NCI-H2171 (cell line): ENCODE measurements around the gene BOLA3.
A peak's percentile ranks its signal among the peaks of the same experiment; 100 is the strongest.
"Not testable (repeated sequence)": the region's sequence is repeated elsewhere in the genome, so short reads cannot be mapped to it uniquely, and the experiment has no call there.

ENCODE experiments used
- DNase-seq: peaks from one replicate; lab custom pipeline; 2025; lab: John Stamatoyannopoulos, UW

Gene BOLA3

DNA sequence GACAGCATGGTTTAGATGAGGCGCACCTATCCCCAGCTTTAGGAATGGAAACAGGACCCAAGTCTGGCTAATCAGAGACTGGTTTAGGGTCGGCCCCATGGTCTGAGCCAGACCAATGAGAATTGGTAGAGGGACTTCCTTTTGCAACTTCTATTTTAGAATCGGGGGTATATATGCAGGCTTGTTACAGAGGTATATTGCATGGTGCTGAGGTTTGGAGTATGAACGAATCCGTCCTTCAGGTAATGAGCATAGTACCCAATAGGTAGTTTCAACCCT lies 1.5 kb upstream of the BOLA3 start:
- DNase-seq = no peak

DNA sequence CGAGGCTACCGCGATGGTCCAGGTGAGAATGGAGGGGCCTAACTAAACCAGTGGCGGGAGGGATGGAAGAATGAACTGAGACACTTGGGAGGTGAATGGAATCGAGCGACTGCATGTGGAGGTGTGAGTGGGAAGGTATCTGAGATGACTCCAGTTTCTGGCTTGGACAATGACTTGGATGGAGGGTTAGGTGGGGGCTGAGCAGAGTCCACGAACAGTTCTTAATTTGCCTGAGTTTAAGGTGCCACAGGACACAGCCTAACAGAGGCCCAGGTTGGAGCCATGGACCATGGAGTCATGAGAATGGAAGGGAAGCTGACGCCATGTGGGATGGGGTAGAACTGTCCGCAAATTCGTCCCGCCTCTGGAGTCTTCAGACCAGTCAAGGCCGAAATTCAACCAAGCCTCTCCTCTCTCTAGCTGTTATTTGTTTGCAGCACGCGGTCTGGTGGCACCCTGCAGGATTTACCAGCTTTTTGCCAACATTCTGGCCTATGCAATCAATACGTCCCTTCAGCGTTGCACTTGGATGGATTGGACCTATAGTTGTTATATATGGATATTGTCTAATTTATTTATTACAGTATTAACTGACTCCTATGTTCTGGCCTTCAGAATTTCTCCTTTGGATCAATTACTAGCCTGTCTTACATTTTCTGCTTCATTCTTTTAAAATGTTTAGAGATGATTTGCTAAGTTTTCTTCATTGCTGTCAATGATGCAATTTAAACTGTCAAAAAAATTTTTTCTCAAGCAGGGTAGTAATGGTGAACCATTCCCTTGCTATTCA lies 940 bp upstream of the BOLA3 start:
- DNase-seq = no peak

DNA sequence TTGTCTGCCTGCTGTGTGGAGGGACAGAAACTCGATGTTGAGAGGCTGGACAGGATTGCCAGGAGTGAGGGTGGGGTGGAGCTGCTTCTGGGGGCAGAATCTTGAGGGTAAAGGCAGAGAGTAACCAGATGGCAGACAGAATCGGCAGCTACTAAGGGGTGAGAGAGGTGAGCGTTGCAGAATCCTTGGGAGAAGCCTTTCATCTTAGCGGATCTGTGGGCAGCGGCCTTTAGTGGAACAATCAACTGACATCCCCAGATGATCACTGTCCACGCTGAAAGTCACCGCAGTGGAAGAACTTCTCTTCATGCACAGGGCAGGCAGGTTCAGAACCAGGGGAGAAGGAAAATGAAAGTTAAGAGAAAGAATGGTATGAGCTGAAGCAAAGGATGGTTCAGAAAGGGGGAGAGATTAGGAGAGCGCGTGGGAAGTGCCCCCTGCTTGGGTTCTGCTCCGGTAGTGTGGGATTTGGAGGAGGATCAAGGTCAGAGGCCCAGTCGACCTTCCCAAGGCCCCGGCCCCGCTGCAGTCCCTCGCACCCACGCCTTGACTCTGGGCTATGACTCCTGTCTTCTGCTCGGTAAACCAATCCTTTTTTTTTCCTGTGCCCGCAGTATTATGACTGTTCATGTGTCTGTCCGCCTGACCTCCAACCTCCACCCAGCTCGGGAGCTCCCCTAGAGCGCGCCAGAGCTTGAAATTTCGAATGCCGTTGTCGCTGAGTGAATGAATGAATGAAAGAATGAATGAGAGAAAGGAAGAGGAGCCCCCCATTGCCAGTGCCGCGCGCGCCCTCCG lies 584 bp downstream of the BOLA3 start:
- no peak for DNase-seq

DNA sequence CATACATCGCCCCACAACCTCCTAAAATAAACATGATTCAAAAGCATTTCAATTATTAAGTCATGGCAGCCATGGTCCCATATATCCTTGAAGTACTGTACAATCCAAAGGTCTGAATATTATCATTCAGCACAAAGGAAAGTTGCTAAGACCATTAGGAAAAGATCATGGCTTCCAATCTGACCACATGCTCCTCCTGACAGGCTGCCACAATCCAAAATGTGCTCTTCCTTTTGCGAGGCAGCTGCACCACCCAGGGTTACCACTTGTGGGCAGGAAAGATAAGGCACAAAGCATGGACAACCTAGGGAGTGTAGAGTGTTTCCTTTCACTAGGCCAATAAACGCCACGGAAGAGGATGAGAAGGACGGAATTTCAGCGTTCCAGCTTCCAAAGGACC lies 5.4 kb downstream of the BOLA3 start:
- DNase-seq = no peak

DNA sequence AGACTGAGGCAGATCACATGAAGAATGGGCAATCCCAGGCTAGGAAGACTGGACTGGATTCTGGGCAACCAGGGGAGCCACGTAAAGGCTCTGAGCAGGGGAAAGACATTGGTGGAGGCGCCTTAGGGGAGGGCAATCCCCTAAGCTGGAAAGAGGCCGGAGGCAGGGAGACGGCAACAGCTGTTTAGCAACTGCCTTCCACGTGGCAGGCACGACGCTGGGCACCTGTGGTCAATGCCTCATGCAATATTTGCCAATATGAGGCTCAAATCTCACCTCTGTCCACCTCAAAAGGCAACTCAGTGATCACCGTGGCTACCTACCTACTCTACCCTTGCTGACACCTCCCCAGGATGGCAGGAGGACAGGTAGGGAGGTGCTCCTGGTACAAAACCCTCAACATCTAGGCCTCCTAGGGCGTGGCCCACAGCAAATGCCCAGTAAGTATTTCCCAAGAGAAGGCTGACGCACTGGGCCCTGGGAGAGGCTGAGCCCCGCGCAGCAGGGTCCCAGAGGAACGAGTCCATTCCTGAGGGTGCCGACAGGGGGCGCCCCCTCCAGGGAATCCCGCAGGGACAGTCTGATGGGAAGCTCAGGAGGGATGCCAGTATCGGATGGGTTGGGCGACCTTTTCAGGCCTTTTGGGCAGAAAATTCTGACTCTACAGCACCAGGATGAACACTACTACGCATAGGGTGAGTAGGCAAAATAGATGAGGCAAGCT lies 8.9 kb downstream of the BOLA3 start:
- DNase-seq = no peak

DNA sequence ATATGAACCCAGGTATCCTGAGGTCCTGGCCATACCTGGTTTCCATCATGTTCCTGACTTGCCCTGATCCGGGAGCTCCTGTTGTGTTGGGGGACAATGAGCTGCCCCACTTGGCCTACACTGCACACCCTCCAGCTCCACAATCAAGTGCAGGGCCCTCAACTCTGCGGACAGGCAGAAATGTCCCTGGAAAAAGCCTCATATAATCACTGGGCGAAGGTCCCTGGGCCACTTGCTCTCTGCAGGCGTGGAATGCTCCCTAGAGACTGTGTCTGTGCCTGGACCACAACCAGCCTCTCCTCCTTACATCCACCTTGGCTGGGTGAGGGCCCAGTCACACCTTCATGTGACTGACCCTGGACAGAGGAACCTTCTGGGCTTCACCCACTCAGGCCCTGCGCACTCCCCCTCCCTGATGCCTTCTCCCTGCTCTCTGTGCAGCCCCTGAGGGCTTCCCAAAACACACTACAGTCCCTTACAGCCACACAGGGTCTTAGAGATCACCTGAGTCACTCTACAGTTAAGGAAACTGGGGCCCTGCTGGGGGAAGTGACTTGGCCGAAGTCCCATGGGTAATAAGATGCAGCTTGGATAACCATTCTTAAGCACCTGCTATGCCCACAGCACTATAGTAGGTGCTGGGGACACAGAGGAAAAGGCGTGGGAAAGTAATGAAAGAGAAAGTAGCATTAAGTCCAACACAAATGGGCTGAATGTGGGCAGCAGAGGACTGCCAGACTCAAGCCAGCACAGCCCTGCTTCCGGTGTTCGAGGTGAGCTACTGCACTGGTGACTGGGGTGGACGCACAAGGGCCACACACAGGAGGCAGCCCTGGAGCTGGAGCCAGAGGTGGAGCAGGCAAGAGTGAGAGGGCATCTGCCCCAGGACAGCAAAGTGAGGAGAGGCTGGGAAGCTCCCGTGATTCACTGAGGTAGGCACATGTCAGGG lies 9.8 kb downstream of the BOLA3 start:
- DNase-seq = no peak

DNA sequence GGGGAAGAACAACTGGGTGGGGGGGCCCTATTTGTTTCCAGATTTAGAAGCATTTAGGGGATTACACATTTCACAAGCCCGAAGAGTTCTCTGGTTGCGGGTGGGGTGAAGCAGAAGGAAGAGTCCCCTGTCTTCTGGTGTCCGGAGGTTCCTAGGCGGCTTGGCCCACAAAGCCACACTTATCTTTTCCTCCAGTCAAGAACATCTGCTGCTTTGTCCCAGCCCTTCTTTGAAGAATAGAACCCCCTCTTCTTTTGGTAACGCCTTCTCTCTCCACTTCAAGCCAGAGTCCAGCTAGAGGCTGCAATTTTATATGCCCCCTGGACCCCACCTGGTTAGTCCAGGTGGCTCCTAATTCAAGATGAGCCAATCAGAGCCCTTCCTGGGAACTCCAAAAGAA lies 15.8 kb downstream of the BOLA3 start:
- no peak for DNase-seq

DNA sequence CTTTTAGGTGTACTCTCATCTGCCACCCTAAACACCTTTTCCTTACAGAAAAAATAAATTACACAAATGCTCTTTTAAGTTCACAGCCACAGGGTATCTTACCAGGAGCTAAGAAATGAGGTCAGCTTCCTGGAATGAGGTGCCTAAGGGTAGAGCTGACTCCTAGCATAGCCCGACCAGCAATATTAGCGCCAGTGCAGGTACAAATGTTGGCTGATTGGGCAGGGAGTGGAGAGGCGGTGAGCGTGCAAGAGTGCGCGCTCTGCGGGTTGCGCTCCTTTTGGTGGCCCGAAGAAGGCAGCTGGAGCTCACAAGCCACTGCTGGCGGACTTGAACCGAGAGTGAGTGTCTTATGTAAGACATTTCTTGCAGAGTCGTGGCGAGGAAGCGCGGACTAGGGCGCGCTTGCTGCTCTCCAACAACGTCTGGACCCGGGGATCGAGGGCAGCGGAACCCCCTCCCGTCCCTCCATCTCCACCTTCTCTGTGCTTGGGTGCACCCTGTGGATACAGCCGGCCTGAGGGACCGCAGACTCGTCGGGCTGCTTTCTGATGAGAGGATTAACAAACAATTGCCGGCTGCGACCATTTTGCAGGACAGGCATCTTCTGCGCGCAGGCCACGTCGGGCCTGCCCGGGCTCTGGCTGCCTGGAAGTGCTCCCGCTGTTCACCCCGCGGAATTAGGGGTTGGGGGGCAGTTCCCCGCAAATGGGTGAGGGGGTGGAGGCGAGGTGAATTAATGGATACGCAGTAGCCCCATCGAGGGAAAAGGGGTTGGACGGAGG lies 17.3 kb downstream of the BOLA3 start:
- no peak for DNase-seq

DNA sequence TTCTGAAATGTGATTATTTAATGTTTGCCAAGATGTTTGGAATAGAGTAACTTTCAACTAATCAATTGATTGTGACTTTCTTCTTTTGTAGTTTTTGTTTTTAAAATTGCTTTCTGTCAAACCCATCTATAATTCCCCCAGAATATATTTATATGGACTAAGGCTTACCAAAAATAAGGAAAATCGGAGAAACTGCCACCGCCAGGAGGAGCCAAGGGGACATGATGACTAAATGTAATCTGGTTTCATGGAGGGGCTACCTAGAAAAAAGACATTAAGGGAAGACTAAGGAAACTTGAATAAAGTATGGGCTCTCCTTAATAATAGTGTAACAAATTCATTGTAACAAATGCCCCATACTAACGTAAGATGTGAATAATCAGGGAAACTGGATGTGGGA lies 19.5 kb downstream of the BOLA3 start:
- DNase-seq = no peak

DNA sequence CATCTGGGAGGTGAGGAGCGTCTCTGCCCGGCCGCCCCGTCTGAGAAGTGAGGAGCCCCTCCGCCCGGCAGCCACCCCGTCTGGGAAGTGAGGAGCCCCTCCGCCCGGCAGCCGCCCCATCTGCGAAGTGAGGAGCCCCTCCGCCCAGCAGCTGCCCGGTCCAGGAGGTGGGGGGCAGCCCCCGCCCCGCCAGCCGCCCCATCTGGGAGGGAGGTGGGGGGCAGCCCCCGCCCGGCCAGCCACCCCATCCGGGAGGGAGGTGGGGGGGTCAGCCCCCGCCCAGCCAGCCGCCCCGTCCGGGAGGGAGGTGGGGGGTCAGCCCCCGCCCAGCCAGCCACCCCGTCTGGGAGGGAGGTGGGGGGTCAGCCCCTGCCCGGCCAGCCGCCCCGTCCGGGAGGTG lies 23.8 kb downstream of the BOLA3 start:
- not testable (repeated sequence) for DNase-seq

DNA sequence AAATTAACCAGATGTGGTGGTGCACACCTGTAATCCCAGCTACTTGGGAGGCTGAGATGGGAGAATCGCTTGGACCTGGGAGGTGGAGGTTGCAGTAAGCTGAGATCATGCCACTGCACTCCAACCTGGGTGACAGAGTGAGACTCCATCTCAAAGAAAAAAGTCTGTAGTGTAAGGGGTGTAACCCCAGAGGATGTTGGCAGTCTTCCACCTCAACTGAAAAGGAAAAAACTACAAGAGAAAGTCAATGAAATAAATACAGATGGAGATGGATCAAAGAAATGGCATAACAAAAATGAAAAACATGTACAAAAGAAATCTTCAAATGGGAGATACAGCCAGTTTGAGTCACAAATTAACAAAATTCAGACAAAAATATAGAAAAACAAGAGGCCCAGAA lies 25.9 kb downstream of the BOLA3 start:
- DNase-seq = not testable (repeated sequence)

DNA sequence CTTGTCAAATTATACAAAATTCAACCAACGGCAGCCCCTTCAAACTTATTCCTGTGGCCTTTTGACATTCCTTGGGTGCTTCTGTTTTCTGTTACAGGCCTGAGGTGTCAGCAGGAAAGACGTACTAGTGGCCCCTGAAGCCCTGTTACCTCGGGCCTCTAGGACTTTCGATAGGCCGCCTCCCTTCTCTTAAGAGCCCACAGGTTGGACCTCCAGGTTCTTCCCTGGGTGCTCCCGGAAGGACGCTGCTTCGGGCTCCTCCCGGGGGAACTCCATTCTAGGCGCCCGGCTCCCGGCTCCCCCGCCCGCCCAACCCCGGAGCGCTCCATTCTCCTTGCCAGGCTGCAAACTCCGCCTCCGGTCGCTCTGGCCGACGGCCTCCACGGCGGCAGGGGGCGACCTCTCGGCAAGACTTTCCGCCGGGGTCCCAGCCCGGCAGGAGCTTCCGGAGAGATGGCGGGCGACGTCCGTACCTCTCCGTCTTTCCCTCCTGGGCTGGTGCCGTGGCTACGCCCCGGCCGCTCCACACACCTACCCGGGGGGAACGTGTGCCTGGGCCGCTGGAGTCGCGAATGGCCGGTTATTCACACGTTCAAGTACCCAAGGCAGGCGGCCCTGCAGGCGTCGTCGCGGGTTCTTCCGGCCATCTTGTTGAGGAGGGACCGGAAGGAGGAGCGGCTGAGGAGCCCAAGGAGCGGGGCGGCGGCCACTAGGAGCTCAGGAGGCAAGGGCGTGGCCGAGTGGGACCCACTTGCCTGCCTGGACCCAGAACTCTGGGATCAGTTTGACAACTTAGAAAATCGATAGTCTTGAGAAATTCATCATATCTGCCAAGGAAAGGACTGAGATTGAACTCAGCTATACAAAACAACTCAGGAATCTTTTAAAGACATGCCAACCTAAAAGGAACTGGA lies 27.5 kb downstream of the BOLA3 start:
- peak; percentile 88 for DNase-seq

DNA sequence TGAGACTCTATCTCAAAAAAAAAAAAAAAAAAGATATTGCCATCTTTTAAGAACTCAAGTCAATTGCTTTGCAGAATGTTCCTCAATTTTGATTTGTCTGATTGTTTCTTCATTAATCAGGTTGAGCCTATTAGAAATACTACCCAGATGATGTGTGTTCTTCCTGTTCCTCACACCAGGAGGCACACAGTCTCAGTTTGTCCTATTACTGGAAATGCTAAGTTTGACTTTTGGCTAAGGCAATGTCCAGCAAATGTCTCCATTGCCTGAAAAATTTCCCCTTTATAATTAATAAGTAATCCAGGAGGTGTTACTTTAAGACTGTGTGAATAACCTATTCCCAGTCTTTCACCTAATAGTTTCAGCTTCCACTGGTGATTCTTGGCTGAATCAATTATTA lies 28.4 kb downstream of the BOLA3 start:
- DNase-seq = no peak

DNA sequence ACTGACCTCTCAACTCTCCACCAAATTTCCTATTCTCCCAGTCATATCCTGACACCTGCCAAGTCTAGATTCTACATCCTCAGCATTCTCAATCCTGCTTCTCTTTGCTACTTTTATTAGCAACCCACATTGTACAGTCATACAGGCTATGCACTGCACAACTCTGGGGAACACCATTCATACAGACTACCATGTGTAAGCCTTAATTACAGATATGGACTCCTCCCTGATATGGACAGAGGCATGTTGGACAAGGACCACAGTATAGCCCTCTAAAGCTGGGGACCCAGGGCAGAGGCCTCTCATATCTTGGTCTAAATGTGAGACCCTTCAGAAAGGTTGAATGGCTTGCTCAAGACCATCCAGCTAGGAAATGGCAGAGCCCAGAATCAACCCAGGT lies 36.3 kb downstream of the BOLA3 start:
- no peak for DNase-seq

DNA sequence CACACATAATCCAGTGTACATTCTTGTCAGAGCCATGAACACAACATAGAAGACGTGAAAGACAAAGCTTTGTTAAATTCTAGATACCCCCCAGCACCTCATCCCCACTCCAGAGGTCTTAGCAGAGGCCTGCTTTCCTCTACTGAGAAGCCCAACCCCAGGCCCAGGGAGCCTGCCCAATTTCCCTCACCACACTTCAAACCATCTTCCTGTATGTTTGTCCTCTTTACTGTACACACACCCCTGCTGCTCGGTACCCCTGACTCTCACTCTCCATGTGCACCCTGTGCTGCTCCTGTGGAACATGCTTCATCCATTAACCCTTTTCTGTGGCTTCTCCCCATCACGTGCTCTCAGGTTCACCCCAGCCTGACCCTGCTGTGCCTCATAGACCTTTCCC lies 37.2 kb downstream of the BOLA3 start:
- no peak for DNase-seq

DNA sequence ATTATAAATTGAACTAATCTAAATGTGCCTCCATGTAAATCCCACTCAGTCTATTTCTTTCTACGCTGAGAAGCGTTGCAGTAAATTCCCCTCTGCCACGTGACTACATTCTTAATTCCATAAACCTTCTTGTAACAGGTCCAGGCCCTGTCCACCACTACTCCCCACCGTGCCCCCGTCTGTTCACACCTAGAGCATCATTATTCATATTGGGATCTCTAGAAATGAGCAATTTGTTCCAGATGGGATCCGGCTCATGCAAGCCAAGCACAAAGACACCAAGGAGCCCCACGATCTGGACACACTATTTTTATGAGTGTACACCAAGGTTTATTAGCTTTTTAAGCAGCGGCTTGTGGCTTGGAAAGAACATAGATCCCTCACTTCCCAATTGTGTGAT lies 38.2 kb downstream of the BOLA3 start:
- no peak for DNase-seq

DNA sequence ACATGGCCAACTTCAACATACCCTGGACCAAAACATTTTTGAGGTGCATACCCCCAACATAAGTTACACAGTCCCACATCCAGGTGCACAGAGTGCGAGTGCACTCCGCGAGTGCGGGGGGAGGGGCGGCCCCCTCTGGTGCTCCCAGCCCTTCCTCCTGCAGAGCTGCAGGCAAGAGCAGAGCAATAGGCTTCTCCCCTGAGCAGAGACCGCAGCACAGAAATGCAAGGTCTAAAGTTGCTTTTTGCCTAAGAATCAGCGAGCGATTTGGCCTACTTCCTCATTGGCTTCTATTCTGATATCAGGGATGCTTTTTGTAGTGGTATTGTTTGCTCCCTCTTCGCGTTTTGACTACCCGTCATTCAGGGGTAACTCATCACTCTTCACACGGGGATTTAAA lies 40.6 kb downstream of the BOLA3 start:
- DNase-seq = no peak

DNA sequence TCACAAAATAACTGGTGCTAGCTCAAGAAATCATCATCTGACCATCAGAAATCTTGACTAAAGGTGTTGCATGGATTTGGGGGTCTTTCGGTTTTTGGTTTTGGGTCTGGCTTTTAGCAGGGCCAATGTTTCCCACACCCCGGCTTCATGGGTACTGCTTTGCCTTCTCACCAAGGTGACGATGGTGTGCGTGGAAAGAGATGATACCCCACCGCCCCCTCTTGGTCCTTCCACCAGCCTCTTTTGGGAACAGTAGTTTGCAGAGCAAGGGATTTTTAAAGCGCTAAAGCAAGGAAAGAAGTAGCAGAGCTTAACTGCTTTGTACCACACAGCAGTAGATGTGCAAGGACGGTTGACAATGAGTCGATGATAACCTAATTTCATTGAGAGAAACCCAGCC lies 42.3 kb downstream of the BOLA3 start:
- DNase-seq = no peak

DNA sequence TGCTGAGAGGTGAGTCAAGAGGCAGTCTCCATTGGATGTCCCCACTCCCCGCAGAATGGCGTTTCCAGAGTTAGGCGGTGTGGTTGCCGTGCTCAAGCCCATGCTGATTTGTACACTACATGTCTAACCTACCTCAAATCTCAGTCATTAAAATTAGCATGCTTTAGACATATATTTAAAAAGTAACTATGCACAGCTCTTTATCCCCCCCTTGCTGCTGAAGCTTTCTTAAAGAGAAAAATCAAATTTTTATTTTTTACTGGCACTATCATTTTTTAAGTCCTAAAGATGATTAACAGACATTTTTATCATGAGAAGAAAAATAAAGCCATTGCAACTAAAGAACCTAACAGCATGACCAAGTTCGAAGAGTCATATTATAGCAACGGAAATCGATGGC lies 42.9 kb downstream of the BOLA3 start:
- no peak for DNase-seq

DNA sequence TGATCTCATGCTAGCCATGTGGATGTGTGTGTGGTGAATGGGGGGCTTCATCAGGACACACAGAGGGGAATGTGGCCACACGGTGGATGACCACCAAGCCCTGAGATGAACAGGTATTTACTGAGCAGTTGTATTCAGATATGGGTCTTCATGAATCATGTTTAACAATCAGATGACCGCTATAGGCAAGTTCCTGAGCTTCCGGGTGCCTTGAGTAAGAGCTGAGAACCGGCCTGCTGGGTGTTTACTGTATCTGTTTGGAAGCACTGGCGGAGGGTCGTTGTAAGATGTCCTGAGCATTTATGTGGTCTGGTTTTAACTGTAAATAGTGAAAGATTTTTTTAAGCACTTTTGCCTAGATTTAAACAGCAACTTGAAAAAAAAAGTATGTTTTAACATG lies 43.9 kb downstream of the BOLA3 start:
- no peak for DNase-seq
